ENCODE data around the gene TPCN1. TPM values are rescaled to one million over a fixed set of nuclear protein-coding genes. Genes with fewer than 3 reads are reported as not detected.

The TPCN1 gene
- total RNA-seq, 2 donors from 2014 or later, result 18.9 to 30.8 TPM

DNA sequence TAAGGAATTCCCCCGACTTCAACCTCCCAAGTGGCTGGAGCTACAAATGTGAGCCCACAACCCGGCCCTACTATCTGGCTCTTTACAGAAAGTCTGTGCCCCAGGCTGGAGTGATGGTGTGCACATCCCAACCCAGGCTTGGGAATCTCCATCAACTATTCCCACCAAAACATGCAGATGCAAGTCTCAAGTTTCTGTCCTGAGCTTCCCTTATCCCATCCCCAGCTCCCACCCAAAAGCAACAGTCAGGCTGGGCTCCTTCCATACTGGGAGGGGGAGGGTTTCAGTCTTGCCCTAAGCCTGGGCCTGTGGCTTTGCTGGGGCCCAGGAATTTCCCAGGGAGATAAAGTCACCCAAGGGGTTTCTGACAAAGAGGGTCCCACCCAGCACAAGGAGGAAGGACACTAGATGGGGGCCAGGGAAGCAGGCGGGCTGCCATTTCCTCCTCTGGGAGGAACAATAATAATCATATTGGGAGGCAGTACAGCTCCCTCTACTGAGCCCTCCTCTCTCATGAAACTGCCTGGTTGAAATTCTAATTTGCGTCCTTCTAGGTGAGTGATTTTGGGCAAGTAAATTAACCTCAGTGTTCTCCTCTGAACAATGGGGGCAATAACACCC is 105.6 kb downstream of the TPCN1 start:
- H3K4me3 Mint-ChIP-seq, result no peak overlapping the region
- peak overlapping the region; percentile 50 for H3K27ac Mint-ChIP-seq
- Histone ChIP-seq H3K9ac (ENCODE audit: extremely low read depth, low read length, poor library complexity, severe bottlenecking) (no peak overlapping the region), H3K9me3 (ENCODE audit: control insufficient read depth, low read length) (peaks cover 4% of the 10 kb centered on the region), H3K27me3 (ENCODE audit: control insufficient read depth, insufficient read depth, low read length, poor library complexity, severe bottlenecking) (no peaks in the 10 kb centered on the region), H3K4me1 (ENCODE audit: control insufficient read depth, insufficient read depth, low read length) (no peaks in the 10 kb centered on the region), H3K36me3 (ENCODE audit: control insufficient read depth, insufficient read depth, low read length) (no peaks in the 10 kb centered on the region), H3K27ac (ENCODE audit: low read depth, low read length) (no peak overlapping the region), H3K4me3 (ENCODE audit: low read length) (no peak overlapping the region)
- 85 to 100% methylated on average over 1 to 4 of the region's 4 CpGs for WGBS, 2 experiments (ENCODE audit: insufficient coverage in 1 of 2, insufficient read length in 1 of 2)
- peaks cover 9% of the 10 kb centered on the region for H3K36me3 Mint-ChIP-seq (ENCODE audit: low read depth)
- H3K9me3 Mint-ChIP-seq, result no peaks in the 10 kb centered on the region
- TF ChIP-seq, protein P1, sequence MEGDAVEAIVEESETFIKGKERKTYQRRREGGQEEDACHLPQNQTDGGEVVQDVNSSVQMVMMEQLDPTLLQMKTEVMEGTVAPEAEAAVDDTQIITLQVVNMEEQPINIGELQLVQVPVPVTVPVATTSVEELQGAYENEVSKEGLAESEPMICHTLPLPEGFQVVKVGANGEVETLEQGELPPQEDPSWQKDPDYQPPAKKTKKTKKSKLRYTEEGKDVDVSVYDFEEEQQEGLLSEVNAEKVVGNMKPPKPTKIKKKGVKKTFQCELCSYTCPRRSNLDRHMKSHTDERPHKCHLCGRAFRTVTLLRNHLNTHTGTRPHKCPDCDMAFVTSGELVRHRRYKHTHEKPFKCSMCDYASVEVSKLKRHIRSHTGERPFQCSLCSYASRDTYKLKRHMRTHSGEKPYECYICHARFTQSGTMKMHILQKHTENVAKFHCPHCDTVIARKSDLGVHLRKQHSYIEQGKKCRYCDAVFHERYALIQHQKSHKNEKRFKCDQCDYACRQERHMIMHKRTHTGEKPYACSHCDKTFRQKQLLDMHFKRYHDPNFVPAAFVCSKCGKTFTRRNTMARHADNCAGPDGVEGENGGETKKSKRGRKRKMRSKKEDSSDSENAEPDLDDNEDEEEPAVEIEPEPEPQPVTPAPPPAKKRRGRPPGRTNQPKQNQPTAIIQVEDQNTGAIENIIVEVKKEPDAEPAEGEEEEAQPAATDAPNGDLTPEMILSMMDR (conservative IDR thresholded peaks at IDR 0.05), result no peak
- no peaks in the 10 kb centered on the region for H3K27me3 Mint-ChIP-seq (ENCODE audit: insufficient read depth)
- H3K4me1 Mint-ChIP-seq, result no peaks in the 10 kb centered on the region
- no peak for DNase-seq

DNA sequence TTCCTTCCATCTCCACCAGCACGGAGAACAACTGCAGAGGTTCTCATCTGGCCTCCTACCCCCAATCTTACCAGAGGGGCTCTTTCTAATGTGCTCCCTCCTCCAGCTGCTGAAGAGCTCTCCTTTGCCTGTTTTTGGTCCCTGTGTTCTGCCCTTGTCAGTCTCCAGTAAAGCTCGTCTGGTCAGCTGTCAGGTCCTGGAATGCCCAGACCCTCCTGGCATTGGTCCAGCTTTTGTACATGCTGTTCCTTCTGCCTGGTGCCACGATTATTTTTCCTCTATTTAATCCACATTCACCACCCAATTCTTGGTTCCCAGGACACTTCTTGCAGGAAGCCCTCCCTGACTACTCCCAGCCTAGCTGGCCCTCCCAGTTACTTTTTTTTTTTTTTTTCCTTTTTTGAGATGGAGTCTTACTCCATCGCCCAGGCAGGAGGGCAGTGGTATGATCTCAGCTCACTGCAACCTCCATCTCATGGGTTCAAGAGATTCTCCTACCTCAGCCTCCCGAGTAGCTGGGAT is 107.2 kb downstream of the TPCN1 start:
- no peaks in the 10 kb centered on the region for H3K4me1 Mint-ChIP-seq
- no peak for DNase-seq
- no peak overlapping the region for H3K4me3 ChIP-seq (ENCODE audit: low read length)
- TF ChIP-seq, protein P1 (conservative IDR thresholded peaks at IDR 0.05), result no peak
- no peaks in the 10 kb centered on the region for H3K36me3 ChIP-seq (ENCODE audit: control insufficient read depth, insufficient read depth, low read length)
- no peak overlapping the region for H3K27ac ChIP-seq (ENCODE audit: low read depth, low read length)
- H3K27me3 ChIP-seq (ENCODE audit: control insufficient read depth, insufficient read depth, low read length, poor library complexity, severe bottlenecking), result no peaks in the 10 kb centered on the region
- H3K27ac Mint-ChIP-seq, result peak overlapping the region; percentile 37
- peaks cover 3% of the 10 kb centered on the region for H3K36me3 Mint-ChIP-seq (ENCODE audit: low read depth)
- H3K9ac ChIP-seq (ENCODE audit: extremely low read depth, low read length, poor library complexity, severe bottlenecking), result no peak overlapping the region
- no peak overlapping the region for H3K4me3 Mint-ChIP-seq
- H3K27me3 Mint-ChIP-seq (ENCODE audit: insufficient read depth), result peaks cover 4% of the 10 kb centered on the region
- WGBS, 2 experiments (ENCODE audit: insufficient coverage in 1 of 2, insufficient read length in 1 of 2), result 87 to 100% methylated on average over 2 to 5 of the region's 5 CpGs
- H3K4me1 ChIP-seq (ENCODE audit: control insufficient read depth, insufficient read depth, low read length), result no peaks in the 10 kb centered on the region
- no peaks in the 10 kb centered on the region for H3K9me3 ChIP-seq (ENCODE audit: control insufficient read depth, low read length)
- no peaks in the 10 kb centered on the region for H3K9me3 Mint-ChIP-seq

DNA sequence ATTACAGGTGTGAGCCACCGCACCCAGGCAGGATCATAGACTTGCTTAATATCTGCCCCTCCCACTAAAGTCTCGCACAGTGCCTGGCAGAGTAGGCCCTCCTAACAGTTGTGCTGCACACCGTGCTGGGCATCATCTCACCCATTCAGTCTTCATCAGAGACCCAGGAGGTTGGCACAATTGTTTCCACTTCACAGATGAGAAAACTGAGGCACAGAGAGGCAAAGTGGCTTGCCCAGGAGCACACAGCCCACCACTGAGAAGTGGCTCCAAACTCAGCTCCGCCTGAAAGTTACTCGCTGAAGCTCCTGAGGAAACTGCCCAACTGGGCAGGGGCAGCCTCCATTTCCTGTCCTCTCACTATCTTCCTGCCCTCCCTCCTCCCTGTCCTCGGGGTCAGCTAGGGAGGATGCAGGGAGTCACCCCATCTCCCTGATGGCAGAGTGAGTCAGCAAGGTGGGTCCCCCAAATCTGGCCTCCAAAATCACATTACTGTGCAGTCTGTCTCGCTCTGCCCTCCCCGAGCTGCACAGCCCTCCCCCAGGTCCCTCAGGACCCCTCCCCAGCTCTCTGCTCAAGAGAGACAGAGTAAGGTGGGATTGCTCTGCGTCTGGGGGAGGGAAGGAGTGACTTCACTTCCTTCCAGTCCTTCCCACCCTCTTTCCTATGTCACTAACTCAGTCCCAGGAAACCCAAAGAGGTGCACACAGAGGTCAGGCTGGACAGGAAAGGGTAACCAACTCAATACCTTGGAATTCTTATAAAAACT is 107.9 kb downstream of the TPCN1 start:
- H3K4me3 Mint-ChIP-seq, result no peak overlapping the region
- H3K27me3 ChIP-seq (ENCODE audit: control insufficient read depth, insufficient read depth, low read length, poor library complexity, severe bottlenecking), result peaks cover 7% of the 10 kb centered on the region
- H3K27me3 Mint-ChIP-seq (ENCODE audit: insufficient read depth), result peaks cover 10% of the 10 kb centered on the region
- DNase-seq, result no peak
- no peak overlapping the region for H3K27ac ChIP-seq (ENCODE audit: low read depth, low read length)
- 90 to 93% methylated on average over 7 to 8 of the region's 9 CpGs for WGBS, 2 experiments (ENCODE audit: insufficient coverage in 1 of 2, insufficient read length in 1 of 2)
- no peak overlapping the region for H3K9ac ChIP-seq (ENCODE audit: extremely low read depth, low read length, poor library complexity, severe bottlenecking)
- H3K36me3 ChIP-seq (ENCODE audit: control insufficient read depth, insufficient read depth, low read length), result no peaks in the 10 kb centered on the region
- H3K9me3 Mint-ChIP-seq, result no peaks in the 10 kb centered on the region
- peaks cover 4% of the 10 kb centered on the region for H3K4me1 ChIP-seq (ENCODE audit: control insufficient read depth, insufficient read depth, low read length)
- H3K27ac Mint-ChIP-seq, result peak overlapping the region; percentile 11
- H3K4me1 Mint-ChIP-seq, result peaks cover 4% of the 10 kb centered on the region
- H3K36me3 Mint-ChIP-seq (ENCODE audit: low read depth), result peaks cover 3% of the 10 kb centered on the region
- H3K4me3 ChIP-seq (ENCODE audit: low read length), result no peak overlapping the region
- TF ChIP-seq, protein P1 (conservative IDR thresholded peaks at IDR 0.05), result no peak
- H3K9me3 ChIP-seq (ENCODE audit: control insufficient read depth, low read length), result no peaks in the 10 kb centered on the region

Measured in endodermal cell (in vitro differentiated cells).